SK-N-SH (cell line): ENCODE data around the gene ABCG5.

ENCODE experiments used
- CHD2 ChIP-seq: fragments of 150-350 bp; IDR thresholded peaks from 2 replicates; pipeline ENCODE4 v1.6.1; 2018; ENCODE audit warnings: low read length; ENCODE audit not compliant: partially characterized antibody
- CTCF ChIP-seq: fragments of 200-600 bp; sonication (generic); IDR thresholded peaks from 2 replicates; pipeline ENCODE4 v1.6.1; 2017; ENCODE audit warnings: antibody characterized with exemption, mild to moderate bottlenecking, moderate library complexity
- EZH2phosphoT487 ChIP-seq: fragments of 200-600 bp; sonication (generic); IDR thresholded peaks from 2 replicates; pipeline ENCODE4 v1.6.1; 2017; ENCODE audit warnings: low read depth, mixed run types, mild to moderate bottlenecking, antibody characterized with exemption, moderate library complexity, borderline replicate concordance
- FOXM1 ChIP-seq: IDR thresholded peaks from 2 replicates; pipeline ENCODE4 v1.4.0; 2012; ENCODE audit warnings: low read depth, mild to moderate bottlenecking
- GABPA ChIP-seq: IDR thresholded peaks from 2 replicates; pipeline ENCODE4 v1.4.0; 2012; ENCODE audit warnings: low read depth, mild to moderate bottlenecking
- IRF3 ChIP-seq: fragments of 150-350 bp; IDR thresholded peaks from 2 replicates; pipeline ENCODE4 v1.6.1; 2016; ENCODE audit warnings: mild to moderate bottlenecking, low read depth, low read length
- MAX ChIP-seq: IDR thresholded peaks from 2 replicates; pipeline ENCODE4 v1.4.0; 2012; ENCODE audit warnings: low read depth
- NRF1 ChIP-seq: IDR thresholded peaks from 2 replicates; pipeline ENCODE4 v1.6.1; 2012; ENCODE audit warnings: low read depth, mild to moderate bottlenecking, low read length
- POLR2AphosphoS5 ChIP-seq: IDR thresholded peaks from 2 replicates; pipeline ENCODE4 v1.6.1; 2012; ENCODE audit warnings: low read depth, low read length
- REST ChIP-seq: IDR thresholded peaks from 2 replicates; pipeline ENCODE4 v1.6.1; 2012; ENCODE audit warnings: mild to moderate bottlenecking, low read depth, low read length, moderate library complexity
- RFX5 ChIP-seq: IDR thresholded peaks from 2 replicates; pipeline ENCODE4 v1.6.1; 2012; ENCODE audit warnings: mild to moderate bottlenecking, improper control_type of control experiment, low read length
- TEAD4 ChIP-seq: IDR thresholded peaks from 2 replicates; pipeline ENCODE4 v1.4.0; 2012; ENCODE audit warnings: mild to moderate bottlenecking, borderline replicate concordance; ENCODE audit not compliant: insufficient read depth
- USF2 ChIP-seq: fragments of 150-350 bp; IDR thresholded peaks from 2 replicates; pipeline ENCODE4 v1.6.1; 2017; ENCODE audit warnings: antibody characterized with exemption, low read length, low read depth, borderline replicate concordance
- YY1 ChIP-seq: IDR thresholded peaks from 2 replicates; pipeline ENCODE4 v1.4.0; 2012; ENCODE audit warnings: low read depth, mild to moderate bottlenecking

- TF ChIP-seq MAX (no peak), REST (no peak), CTCF (no peak), EZH2phosphoT487 (no peak), USF2 (no peak), RFX5 (no peak), POLR2AphosphoS5 (no peak), YY1 (no peak), CHD2 (no peak), IRF3 (no peak), GABPA (no peak), TEAD4 (no peak), NRF1 (no peak), FOXM1 (no peak)
These were observed 36.5 kb downstream of the ABCG5 start for GRCh38 chr2:43802135-43802534.
